ENCODE data around the gene AAMDC.

The AAMDC gene

GRCh38 chr11:77778118-77778517 lies 42.8 kb upstream of the AAMDC start:
- Histone ChIP-seq H3K9me3 (ENCODE audit: insufficient read depth, low read length) (no peaks in the 10 kb centered on the region), H3K9me2 (replicated peaks; ENCODE audit: insufficient read depth, low read length) (no peaks in the 10 kb centered on the region), H4K20me1 (ENCODE audit: low read depth, low read length) (peaks cover 18% of the 10 kb centered on the region), H3K27ac (ENCODE audit: low read depth, low read length) (no peak overlapping the region), H3K27me3 (ENCODE audit: low read length) (no peaks in the 10 kb centered on the region), H3F3A (ENCODE audit: insufficient read depth) (0 out of 2 replicates have a peak, but pooled peaks cover 4% of the 10 kb centered on the region), H3K79me2 (ENCODE audit: insufficient read depth, low read length) (peaks cover 85% of the 10 kb centered on the region), H3K9ac (ENCODE audit: low read length) (no peak overlapping the region), H3K36me3 (ENCODE audit: low read length) (no peaks in the 10 kb centered on the region), H3K4me2 (ENCODE audit: low read depth, low read length, poor library complexity, severe bottlenecking) (no peak overlapping the region), H3K4me3 (ENCODE audit: insufficient read depth, low read length, poor library complexity, severe bottlenecking) (no peak overlapping the region), H2AFZ (ENCODE audit: low read depth, low read length, severe bottlenecking) (no peak overlapping the region)
- TF ChIP-seq CTCF (IDR thresholded peaks at IDR 0.05; ENCODE audit: insufficient read depth, low read length, poor library complexity, severe bottlenecking): no peak
- no peak for TF ChIP-seq EZH2phosphoT487 (conservative IDR thresholded peaks at IDR 0.05; ENCODE audit: low read length)

GRCh38 chr11:77778549-77778948 lies 42.4 kb upstream of the AAMDC start:
- Histone ChIP-seq H3K4me2 (ENCODE audit: low read depth, low read length, poor library complexity, severe bottlenecking) (no peak overlapping the region), H3K79me2 (ENCODE audit: insufficient read depth, low read length) (peaks cover 85% of the 10 kb centered on the region), H3K27ac (ENCODE audit: low read depth, low read length) (no peak overlapping the region), H3K36me3 (ENCODE audit: low read length) (no peaks in the 10 kb centered on the region), H3F3A (ENCODE audit: insufficient read depth) (0 out of 2 replicates have a peak, but pooled peaks cover 7% of the 10 kb centered on the region), H3K9me3 (ENCODE audit: insufficient read depth, low read length) (no peaks in the 10 kb centered on the region), H3K4me3 (ENCODE audit: insufficient read depth, low read length, poor library complexity, severe bottlenecking) (no peak overlapping the region), H3K27me3 (ENCODE audit: low read length) (no peaks in the 10 kb centered on the region), H3K9ac (ENCODE audit: low read length) (no peak overlapping the region), H3K9me2 (replicated peaks; ENCODE audit: insufficient read depth, low read length) (no peaks in the 10 kb centered on the region), H4K20me1 (ENCODE audit: low read depth, low read length) (peaks cover 14% of the 10 kb centered on the region), H2AFZ (ENCODE audit: low read depth, low read length, severe bottlenecking) (no peak overlapping the region)
- TF ChIP-seq EZH2phosphoT487 (conservative IDR thresholded peaks at IDR 0.05; ENCODE audit: low read length) (no peak), CTCF (IDR thresholded peaks at IDR 0.05; ENCODE audit: insufficient read depth, low read length, poor library complexity, severe bottlenecking) (no peak)

- TF ChIP-seq CTCF (IDR thresholded peaks at IDR 0.05; ENCODE audit: insufficient read depth, low read length, poor library complexity, severe bottlenecking) (no peak), EZH2phosphoT487 (conservative IDR thresholded peaks at IDR 0.05; ENCODE audit: low read length) (no peak)
- no peak overlapping the region for H3K9ac ChIP-seq (ENCODE audit: low read length)
- H3K9me2 ChIP-seq (replicated peaks; ENCODE audit: insufficient read depth, low read length): no peaks in the 10 kb centered on the region
- peaks cover 91% of the 10 kb centered on the region for H3K79me2 ChIP-seq (ENCODE audit: insufficient read depth, low read length)
- no peaks in the 10 kb centered on the region for H3K9me3 ChIP-seq (ENCODE audit: insufficient read depth, low read length)
- H3K4me3 ChIP-seq (ENCODE audit: insufficient read depth, low read length, poor library complexity, severe bottlenecking): no peak overlapping the region
- H3F3A ChIP-seq (ENCODE audit: insufficient read depth): peaks cover 7% of the 10 kb centered on the region; the same call in 1 of the 2 replicates
- no peak overlapping the region for H3K27ac ChIP-seq (ENCODE audit: low read depth, low read length)
- H2AFZ ChIP-seq (ENCODE audit: low read depth, low read length, severe bottlenecking): no peak overlapping the region
- H3K27me3 ChIP-seq (ENCODE audit: low read length): no peaks in the 10 kb centered on the region
- no peak overlapping the region for H3K4me2 ChIP-seq (ENCODE audit: low read depth, low read length, poor library complexity, severe bottlenecking)
- H4K20me1 ChIP-seq (ENCODE audit: low read depth, low read length): peaks cover 15% of the 10 kb centered on the region
- H3K36me3 ChIP-seq (ENCODE audit: low read length): no peaks in the 10 kb centered on the region
These were observed 41.0 kb upstream of the AAMDC start for GRCh38 chr11:77779935-77780334.
